HK-2 (cell line): ENCODE results near the gene CPLX1.

Source experiments
- DNase-seq: peaks from one replicate; pipeline ENCODE4 v3.0.0-alpha.2; 2018; ENCODE audit not compliant: unreplicated experiment

Gene CPLX1

DNA sequence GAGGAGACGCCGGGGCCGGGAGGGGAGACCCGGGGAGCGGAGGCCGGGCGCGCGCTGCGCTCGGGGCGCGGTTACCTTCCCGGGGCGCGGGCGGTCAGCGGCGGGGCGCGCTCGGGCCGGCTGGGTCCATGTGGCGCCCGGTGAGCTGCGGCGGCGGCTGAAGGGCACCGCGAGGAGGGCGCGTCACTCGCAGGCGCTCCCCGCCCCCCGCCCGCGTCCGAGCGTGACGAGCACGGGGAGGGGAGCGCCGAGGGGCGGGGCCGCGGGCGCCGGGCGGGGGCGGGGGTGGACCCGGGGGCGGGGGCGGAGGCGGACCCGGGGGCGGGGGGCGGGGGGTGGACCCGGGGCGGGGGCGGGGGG, at the start of gene CPLX1:
Gene CPLX1 (minus strand): TSS at position 159 of the 360 bp plus-strand sequence. CDS start 1,607 bp downstream, outside the sequence.
- DNase-seq, result peak; percentile 48

DNA sequence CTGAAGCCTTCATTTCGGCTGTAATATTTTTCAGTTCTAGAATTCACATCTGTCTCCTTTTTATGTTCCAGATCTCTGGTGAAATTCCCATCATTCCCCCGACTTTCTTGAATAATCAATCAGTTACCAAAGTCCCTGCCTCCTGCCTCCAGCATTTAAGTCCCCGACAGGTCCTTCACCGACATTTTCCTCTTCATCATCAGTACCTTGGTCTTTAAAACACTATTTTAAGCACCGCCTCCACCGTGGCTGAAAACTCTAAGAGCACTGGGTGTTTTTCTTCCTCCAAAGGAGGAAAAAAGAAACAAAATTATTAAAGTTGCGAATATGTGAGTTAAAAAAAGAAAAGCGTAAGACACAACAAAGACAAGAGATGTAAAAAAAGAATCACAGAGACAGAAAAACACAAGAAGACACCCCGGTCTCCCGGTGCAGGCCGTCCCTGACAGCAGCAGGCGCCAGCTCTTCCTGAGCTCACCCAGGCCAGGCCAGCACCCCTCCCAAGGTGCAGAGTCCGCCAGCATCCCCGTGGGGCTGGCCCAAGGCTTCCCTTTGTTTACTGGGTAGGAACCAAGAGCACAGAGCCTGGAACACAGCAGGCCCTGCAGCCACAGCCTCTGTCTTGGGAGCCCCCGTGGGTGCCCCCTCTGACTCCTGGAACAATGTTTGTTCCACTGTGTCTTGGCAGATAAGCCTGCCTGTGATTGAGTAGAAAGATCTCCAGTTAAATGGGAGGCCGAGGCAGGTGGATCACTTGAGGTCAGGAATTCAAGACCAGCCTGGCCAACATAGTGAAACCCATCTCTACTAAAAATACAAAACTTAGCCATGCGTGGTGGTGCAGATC, 49.3 kb upstream of the CPLX1 start:
- no peak for DNase-seq

DNA sequence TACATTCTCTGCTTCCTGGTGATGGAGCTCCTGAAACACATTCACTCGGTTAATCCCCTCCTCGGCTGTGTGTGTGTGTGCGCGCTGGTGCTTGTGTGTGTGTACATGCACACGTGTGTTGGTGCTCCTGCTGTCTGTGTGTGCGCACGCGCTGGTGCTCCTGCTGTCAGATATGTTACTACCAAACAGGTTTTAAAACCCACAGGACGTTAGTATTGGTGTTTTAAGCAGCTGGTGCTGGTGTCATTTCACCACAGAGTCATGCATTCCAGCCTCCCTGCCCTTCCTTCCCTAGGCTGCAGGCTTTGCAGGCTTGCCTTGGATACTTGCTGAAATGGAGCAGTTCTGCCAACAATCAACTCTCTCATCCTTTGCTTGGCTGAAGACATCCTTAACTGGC, 48.1 kb upstream of the CPLX1 start:
- no peak for DNase-seq

DNA sequence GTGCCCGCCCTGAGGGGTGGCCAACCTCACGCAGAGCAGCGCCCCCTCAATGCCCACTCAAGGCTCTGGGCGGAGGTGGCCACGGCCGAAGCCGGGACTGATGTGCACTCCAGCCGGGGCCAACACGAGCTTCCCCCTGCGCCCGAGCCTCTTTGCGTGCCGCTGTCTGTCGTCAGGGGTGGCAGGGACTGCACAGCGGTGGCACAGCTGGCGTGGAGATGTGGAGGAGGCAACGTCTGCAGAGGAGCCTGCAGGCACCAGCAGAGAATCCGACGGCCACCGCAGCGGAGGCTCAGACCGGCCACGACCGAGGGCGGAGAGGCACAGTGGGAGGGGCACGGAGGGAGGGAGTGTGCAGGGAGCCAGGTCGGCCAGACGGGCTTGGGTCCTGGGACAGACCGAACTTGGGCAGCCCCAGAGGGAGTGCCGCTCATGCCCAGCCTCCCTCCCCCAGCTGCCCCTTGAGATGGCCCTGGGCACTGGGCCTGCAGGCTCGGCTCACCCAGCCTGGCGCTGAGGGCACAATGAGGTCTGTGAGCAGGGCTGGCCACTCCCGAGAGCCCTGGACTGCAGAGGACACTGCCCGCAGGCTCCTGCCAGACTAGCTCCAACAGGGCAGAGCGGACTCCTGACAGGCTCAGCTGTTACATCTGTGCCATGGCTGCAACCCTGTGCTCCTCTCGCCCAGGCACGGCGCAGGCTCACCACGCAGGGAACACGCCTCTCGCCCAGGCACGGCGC, 46.5 kb upstream of the CPLX1 start:
- no peak for DNase-seq

DNA sequence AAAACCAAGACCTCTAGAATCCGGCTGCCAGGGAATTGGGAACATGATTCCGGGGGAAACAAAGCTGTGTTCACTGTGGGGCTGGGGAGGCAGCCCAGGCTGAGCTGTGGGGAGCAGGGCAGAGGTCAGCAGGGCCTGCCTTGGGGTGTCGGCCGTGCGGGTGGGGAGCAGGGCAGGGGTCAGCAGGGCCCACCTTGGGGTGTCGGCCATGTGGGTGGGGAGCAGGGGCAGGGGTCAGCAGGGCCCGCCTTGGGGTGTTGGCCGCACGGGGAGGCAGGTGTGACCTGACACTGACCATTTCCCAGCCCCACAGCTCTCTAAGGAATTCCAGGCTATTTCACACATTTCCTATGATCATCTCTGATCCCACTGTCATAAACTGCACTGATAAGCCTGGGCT, 45.6 kb upstream of the CPLX1 start:
- no peak for DNase-seq

DNA sequence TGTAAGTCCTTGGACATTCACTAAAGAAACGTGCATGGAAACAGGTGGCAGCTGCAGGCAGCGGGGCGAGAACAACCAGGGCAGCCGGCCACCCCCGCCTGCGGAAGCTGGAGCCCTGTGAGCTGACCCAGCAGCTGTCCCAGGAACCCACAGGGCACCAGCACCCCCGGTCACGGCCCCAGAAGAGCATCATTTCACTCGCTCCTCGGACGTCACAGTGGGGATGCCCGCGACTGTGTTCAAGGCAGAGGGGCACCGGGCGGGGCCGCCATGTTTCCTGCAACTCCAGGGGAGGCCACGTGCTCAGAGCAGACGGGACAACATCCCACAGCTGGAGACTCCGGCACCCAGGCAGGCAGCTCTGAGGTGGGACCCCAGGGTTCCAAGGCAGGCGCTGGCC, 45.0 kb upstream of the CPLX1 start:
- DNase-seq, result no peak

DNA sequence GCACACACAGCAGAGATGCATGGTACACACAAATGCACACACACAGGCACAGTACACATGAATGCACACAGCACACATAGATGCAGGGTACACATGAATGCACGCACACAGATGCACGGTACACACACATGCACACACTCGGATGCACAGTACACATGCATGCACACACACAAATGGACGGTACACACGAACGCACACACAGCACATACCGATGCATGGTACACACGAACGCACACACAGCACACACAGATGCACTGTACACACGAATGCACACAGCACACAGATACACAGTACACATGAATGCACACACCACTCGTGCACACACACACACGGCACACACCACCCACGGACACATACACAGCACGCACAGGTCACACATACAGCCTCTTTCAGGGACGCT, 43.8 kb upstream of the CPLX1 start:
- no peak for DNase-seq

DNA sequence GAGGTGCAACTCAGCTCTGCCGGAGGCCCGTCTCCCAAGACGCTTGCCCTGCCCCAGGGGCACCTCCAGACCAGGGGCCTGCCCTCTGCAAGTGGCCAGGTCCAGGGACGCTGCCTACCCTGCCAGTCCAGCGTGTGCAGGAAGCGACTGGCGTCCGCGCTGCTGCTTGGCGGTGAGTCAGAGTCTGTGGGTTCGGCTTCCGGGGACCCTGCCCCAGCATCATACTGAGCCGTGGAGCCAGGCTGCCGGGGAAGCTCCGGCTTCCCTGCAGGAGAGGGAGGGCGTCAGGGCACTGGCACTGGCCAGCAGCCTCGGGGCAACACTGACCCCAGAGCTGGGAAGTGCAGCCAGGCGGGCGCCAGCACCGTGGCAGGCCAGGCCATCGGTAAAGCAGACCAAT, 42.5 kb upstream of the CPLX1 start:
- DNase-seq, result no peak

DNA sequence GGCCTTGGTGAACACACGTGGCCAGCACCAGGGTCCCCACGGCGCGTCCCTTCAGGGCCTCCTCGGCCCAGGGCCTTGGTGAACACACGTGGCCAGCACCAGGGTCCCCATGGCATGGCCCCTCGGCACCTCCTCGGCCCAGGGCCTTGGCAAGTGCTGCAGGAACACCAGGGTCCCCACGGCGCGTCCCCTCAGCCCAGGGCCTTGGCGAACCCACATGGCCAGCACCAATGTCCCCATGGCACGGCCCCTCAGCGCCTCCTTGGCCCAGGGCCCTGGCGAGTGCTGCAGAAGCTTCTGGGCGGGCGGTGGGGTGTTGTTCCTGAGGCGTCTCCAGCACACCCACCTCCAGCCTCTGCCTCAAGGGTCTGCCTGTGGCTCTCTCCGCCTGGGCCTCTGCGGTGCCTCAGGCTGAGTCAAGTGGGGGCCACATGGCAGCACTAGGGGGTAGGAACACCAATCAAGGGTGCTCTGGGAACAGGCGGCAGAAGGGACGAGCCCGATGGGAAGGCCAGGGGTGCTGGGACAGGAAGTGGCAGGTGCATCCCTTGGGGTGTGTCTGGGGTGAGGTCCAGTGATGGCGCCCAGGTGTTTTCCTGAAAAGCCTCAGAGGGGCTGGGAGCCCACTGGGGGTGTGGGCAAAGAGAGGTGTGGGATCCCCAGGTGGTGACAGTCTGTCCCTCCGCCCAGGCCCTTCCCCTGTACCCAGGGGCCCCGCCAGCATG, 41.8 kb upstream of the CPLX1 start:
- no peak for DNase-seq

DNA sequence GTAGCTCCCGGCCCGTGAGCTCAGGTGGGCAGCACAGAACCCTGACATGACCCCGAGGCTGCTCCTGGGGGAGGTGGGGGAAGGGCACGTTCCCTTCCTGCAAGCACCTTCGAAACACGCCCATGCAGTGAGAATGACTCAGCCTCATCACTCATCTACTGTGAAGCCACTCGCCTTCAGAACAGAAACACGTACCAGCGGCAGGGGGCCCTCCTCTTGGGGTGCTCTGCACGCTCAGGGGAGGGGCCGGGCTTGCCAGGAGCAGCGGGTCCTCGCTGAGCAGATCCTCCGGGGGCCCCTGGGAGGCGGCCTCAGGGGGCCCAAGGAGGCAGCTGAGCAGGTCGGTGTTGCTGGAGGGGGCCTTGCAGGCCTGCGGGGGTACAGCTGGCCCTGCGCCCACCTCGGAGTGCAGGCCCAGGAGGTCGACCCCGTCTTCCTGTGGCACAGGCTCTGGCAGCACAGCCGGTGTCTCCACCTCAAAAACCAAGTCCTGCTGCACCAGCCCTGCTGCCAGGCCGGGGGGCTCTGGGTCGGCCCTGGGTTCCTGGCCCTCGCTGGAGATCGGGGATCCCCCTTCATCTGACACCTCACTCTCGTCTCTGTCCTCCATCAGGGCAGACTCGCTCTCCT, 40.9 kb upstream of the CPLX1 start:
- peak; percentile 62 for DNase-seq

DNA sequence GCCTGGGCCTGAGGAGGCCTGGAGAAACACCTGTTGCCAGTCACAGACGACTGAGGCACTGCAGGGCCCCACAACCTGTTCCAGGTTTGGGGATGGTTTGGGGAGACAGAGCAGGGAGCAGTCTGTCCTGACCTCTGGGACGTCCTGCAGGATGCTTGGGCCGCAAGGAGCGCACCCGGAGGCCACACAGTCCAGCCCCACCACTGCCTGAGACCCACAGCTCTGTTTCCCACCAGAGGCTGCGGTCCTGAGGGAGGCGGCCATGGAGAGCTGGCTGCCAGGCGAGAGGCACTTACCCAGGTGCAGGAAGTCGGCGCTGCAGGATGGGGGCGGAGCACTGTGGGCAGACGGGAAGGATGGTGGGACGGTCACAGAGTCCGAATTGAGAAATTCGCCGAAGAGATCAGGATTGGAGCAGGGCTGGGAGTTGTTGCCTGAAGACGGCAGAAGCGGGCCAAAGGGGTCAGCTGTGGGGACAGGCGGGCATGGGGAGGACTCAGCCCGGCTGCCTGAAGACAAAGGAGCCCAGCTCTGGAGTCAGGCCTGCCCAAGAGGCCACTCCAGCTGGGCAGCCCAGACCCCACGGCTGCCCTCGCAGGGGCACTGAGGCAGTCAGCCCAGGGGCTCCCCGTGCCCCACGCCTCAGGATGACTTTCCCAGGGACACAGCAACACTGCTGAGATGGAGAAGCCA, 40.3 kb upstream of the CPLX1 start:
- no peak for DNase-seq

DNA sequence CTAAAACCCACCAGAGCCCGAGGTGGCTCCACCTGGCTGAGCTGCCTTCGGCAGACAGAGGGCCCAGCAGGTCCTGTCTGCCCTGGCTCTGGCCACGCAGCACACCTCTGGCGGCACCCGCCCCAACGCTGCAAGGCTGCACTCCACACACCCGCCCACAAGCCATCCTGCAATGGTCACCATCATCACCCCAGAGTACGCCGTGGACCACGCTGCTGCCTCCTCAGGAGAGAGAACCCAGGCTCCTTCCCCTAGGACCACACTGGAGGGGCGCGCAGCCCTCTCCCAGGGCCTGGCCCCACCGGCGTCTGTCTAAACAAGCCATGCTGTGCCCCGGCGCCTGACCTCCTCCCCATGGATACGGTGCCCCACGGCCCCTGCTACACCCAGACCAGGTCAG, 39.6 kb upstream of the CPLX1 start:
- no peak for DNase-seq

DNA sequence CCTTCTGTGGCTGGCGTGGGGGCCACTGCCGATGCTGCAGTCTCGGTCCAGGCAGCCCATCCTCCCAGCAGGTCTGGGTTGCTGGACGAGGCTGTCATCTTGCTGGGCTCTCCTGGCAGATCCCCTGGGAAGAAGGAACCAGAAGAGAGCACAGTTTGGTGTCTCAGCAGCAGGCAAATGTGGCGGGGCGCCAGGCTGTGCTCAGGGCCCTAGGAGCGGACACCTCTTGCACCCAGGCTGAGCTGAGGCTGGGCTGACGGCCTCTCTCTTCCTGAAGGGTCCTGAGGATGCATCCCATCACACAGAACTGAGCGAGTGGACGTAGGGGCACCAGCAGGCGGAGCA, 39.2 kb upstream of the CPLX1 start:
- DNase-seq, result no peak

DNA sequence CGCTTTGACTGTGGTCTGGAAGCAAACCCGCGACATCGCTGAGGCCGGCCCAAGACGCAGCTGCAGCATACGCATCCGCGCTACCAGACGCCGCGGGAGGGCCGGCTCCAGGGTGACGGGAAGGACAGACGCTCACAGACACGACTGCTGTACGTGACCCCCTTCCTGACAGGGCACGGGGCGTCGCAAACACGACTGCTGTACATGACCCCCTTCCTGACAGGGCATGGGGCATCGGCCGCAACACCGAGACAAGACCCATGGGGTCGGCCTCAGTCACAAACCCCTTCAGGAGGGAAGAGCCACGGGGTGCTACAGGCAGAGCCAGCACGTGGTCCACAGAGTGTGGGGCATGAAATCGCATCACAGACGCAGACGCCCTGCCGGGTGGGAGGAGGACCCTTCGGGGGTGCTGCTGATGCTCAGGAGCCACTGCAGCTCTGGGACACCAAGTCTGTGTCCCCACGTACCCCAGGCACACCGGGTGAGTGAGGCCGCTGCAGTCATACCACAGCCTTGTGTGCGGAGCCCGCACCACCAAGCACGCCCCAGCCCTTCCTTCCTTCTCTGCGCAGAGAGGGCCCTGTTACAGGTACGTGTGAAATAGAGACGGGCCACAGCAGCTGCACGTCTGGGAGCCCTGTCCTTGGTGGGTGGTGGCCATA, 38.7 kb upstream of the CPLX1 start:
- DNase-seq, result no peak

DNA sequence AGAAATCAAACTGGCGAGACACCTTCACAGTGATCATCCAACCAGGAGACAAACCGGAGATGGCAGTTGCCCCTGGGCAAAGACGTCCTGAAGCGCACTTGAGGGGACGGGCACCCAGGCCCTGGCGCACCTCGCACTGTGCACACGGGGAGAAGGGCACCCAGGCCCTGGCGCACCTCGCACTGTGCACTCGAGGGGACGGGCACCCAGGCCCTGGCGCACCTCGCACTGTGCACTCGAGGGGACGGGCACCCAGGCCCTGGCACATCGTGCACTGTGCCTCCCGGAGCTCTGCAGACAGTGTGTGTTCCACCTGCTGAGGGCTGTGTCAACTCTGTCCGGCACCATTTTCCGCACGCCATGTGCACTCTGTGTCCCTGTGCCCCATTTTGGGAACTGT, 34.6 kb upstream of the CPLX1 start:
- no peak for DNase-seq

DNA sequence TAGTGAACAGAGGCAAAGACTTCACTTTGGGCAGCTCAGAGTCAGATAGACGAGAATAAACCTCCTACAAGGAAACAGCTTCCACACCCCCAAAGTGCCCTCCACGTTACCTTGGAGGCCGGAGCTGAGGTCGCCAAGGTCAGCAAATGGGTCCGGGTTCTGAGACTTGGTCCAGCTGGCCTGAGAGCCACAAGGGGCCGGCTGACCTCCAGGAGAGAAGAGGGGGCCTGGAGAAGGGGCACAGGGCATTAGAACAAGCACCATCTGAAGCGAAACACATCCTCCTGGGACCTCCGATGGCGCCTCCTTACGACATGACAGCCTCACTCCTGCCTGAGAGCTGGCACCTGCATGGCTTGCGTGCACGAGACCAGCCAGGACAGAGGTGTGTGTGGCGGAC, 33.6 kb upstream of the CPLX1 start:
- no peak for DNase-seq

DNA sequence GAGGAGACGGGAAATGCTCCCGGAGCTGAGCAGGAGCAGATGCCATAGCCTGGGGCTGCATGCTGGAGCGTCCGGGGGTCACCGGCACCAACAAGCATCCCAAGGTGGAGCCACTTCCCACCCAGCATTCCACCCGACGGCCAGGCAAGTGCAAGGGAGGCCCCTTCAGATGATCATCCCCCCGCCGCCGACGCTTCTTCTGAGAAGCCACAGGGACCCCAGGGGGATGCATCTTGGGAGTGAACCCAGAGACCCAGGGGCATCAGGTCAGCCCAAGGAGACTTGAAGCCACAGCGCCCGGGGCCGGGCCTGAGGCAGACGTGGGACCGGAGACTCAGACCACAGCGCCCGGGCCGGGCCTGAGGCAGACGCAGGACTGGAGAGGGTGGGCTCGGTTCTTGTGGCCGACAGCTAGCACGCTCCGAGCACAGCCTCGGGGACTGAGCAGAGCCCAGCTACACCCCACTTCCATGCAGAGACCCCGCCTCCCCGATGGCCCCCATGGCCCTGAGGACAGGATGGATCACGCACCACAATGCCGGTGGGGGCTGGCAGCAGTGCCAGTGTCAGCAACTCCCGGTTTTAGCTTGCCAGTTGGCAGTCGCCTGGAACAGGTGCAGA, 33.0 kb upstream of the CPLX1 start:
- DNase-seq, result no peak

DNA sequence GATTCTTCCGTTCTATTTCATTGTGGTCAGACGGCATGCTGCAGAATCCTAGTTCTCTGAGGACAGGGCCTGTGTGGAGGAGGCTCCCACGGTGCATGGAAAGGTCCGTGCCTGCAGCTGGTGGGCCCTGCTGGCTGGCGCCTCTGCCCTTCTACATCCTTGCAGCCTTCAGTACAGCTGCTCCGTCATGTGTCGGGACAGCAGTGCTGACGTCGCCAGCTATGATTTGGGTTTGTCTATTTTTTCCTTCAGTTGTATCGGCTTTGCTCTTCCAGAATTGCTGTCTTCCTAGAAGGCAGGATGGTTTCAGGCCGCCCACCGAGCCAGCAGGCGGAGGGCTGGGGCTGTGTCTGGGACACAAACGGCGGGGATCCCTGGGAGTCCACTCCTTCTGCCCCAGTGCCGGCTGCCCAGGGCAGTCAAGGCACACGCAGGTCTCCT, 32.1 kb upstream of the CPLX1 start:
- no peak for DNase-seq

DNA sequence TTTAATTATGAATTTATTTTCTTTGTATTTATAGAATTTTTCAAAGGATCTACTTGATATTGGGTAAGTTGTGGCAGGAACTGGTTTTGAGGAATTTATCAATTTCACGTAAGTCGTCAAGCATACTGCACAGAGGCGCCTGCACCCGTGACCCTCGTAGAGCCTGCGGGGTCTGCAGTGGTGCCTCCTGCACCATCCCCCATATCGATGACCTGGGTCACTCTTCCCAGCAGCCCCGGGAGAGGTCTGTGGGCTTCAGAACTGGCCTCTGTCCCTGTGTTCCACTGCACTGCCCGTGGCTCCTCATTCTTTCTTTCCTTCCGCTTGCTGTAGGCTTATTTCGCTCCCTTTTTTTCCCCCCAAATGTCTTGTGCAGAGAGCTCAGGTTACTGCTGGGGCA, 31.5 kb upstream of the CPLX1 start:
- no peak for DNase-seq

DNA sequence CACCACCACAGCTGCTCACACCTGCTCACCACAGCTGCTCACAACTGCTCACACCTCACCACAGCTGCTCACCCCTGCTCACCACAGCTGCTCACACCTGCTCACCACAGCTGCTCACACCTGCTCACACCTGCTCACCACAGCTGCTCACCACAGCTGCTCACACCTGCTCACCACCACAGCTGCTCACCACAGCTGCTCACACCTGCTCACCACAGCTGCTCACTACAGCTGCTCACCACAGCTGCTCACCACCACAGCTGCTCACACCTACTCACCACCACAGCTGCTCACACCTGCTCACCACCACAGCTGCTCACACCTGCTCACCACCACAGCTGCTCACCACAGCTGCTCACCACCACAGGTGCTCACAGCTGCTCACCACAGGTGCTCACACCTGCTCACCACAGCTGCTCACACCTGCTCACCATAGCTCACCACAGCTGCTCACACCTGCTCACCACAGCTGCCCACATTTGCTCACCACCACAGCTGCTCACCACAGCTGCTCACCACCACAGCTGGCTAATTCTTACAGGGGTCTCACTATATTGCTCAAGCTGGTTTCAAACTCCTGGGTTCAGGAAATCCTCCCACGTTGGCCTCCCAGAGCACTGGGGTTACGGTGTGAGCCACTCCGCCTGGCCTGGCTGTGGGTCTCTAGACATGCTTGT, 30.4 kb upstream of the CPLX1 start:
- DNase-seq, result no peak
